Measurements from ENCODE around the gene TOR2A. TPM values are rescaled to one million over a fixed set of nuclear protein-coding genes. Genes with fewer than 3 reads are reported as not detected.

TOR2A gene
- total and polyA plus RNA-seq, 10 donors: 16.8 to 36.5 (median 22.7) TPM

DNA sequence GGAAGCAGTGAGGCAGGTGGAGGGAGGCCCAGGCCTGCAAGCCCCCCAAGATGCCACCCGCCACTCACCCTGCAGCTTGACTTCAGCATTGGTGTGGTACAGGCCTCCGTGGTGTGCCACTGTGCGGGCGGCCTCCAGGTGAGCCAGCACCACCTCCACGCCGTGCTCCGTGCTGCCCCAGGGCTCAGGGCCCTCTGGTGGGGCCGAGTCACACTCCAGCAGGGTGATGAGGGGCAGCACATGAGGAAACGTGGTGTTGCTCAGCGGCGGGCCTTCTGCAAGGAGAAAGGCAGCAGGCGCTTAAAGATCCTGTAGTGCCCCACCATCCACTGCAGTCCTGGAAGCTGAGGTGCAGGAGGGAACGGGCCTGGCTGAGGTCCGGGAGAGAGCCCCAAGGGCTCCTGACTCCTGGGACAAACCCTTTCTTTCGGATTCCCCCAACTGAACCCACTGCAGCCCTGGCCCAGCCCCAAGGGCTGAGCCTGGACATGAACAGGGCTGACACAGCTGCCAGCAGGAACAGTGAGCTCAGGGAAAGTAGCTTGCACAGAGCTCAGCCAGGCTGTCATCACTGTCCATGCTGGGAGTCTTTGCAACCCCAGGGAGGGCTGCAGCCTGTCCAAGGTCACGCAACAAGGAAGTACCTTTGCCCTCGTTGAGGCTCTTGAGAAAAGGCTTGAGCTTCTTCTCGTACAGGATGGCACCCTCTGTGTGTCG, 4.7 kb upstream of the TOR2A start:
- H3K4me3 ChIP-seq: no peak overlapping the region

GRCh38 chr9:127738666-127739065, 3.6 kb upstream of the TOR2A start:
- TF ChIP-seq POLR2AphosphoS5 (IDR thresholded peaks at IDR 0.05) (peak in 2 of 3 donors; percentile 36 to 46), CTCF (IDR thresholded peaks at IDR 0.05 in 8 of 11, conservative IDR thresholded peaks at IDR 0.05 in 3 of 11) (no peak)
- WGBS, 5 donors: 85 to 90% (median 88%) methylated on average over 9 to 13 of the region's 13 CpGs
- Histone ChIP-seq H3K9me3 (no peaks in the 10 kb centered on the region), H3K27me3 (replicated peaks in 1 of 7) (no peaks in the 10 kb centered on the region), H3K27ac (no peak overlapping the region), H3K36me3 (peaks cover 0 to 62% (median 60%) of the 10 kb centered on the region in 6 donors), H3K4me3 (no peak overlapping the region), H3K4me1 (peaks cover 12 to 56% (median 29%) of the 10 kb centered on the region in 6 donors)
- no peak for DNase-seq
- intact Hi-C loops (cut with DNase I; ENCODE audit: low total_unique reads): loop anchor here (5.0 kb wide), 2 partner anchors 44 to 184 kb away; no protein-coding TSS in a partner anchor

More for the DNA sequence above, 4.7 kb upstream of the TOR2A start:
- Histone ChIP-seq H3K36me3 (peaks cover 0 to 73% (median 70%) of the 10 kb centered on the region in 6 donors), H3K27ac (peak overlapping the region in 4 of 8 donors; percentile 28 to 58 (median 41)), H3K27me3 (replicated peaks in 1 of 7) (no peaks in the 10 kb centered on the region), H3K4me1 (peaks cover 6 to 45% (median 19%) of the 10 kb centered on the region in 6 donors), H3K9me3 (no peaks in the 10 kb centered on the region)
- DNase-seq: no peak
- WGBS, 5 donors: 79 to 95% (median 86%) methylated on average over 8 to 19 of the region's 19 CpGs
- intact Hi-C loops (cut with DNase I; ENCODE audit: low total_unique reads): loop anchor here (5.0 kb wide), 2 partner anchors 43 to 183 kb away; no protein-coding TSS in a partner anchor
- no peak for TF ChIP-seq POLR2A (IDR thresholded peaks at IDR 0.05)
- TF ChIP-seq POLR2AphosphoS5 (IDR thresholded peaks at IDR 0.05): peak; percentile 18 to 71 (median 46)
- TF ChIP-seq CTCF (IDR thresholded peaks at IDR 0.05 in 8 of 11, conservative IDR thresholded peaks at IDR 0.05 in 3 of 11): no peak

DNA sequence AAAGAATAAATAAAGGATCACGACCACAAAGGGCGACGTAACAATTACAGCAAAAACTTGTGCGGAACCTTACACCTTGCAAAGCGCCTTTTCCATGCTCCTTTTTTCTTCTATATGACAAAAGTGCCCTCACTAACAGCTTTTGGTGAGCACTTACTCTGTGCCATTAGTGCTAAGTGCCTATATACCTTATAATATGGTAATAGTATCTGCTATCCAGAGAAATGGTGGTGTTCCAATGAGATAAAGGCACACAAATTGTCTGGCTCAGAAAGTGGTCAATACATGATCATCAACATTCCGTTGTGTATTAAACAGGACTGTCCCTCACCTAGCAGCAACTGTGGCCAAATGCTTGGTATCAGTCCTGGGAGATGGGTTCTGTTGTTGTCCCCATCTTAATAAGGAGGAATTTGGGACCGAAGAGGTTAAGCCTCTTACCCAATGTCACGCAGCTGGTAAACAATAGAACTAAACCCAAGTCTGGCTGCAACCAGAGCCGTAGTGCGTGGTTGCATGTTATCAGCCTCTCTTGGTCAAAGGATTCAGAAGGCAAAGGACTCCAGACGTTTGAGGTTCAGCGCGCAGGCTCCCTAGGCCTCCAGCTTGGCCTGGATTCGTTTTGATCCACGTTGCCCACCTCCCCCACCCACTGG, 564 bp upstream of the TOR2A start:
- Histone ChIP-seq H3K27ac (peak overlapping the region; percentile 93 to 99 (median 96)), H3K36me3 (peaks cover 0 to 61% (median 44%) of the 10 kb centered on the region in 6 donors), H3K9me3 (no peaks in the 10 kb centered on the region), H3K27me3 (replicated peaks in 1 of 7) (no peaks in the 10 kb centered on the region), H3K4me1 (peaks cover 17 to 69% (median 49%) of the 10 kb centered on the region in 6 donors), H3K4me3 (peak overlapping the region in 5 of 8 donors; percentile 78 to 97 (median 87))
- TF ChIP-seq POLR2A (IDR thresholded peaks at IDR 0.05) (no peak), POLR2AphosphoS5 (IDR thresholded peaks at IDR 0.05) (no peak), CTCF (IDR thresholded peaks at IDR 0.05 in 8 of 11, conservative IDR thresholded peaks at IDR 0.05 in 3 of 11) (no peak)
- intact Hi-C loops (cut with DNase I; ENCODE audit: low total_unique reads): loop anchor here (5.0 kb wide), 2 partner anchors 47 to 187 kb away; no protein-coding TSS in a partner anchor
- 41 to 50% (median 43%) methylated on average over 15 of the region's 15 CpGs for WGBS, 5 donors
- no peak for DNase-seq

All from spleen (tissue), 11 donors.